CD4-positive, alpha-beta T cell treated with Interleukin-4 for 4 hours (primary cell): Measurements from ENCODE around the gene ROBO1.

Experiments used
- DNase-seq: peaks from one replicate; pipeline ENCODE4 v3.0.0-alpha.2; 2020

The ROBO1 gene

GRCh38 chr3:78660957-78661356, 1106.8 kb downstream of the ROBO1 start:
- DNase-seq: no peak

DNA sequence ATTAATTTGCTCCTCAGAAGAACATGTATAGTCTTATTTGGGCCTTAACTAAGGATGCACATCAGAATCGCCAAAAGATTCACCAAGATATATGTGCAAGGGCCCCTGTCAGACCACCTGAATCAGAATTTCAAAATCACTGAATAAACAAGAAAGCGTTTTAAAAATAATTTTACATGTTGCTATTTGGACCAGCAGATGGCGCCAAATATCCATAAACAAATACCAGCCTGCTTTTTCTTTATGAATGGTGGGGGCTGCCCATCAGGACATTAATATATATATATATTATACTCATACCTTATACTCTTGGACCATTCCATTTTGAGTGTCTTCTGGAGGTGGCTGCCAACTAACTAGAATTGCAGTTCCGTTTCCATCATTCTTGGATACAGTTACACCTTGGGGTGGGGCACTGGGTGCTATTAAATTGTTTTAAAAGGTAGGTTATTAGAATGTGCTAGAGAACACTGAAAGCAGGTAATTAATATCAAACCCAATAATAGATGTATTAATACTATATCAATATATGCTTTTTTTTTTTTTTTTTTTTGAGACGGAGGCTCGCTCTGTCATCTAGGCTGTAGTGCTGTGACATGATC, 1108.3 kb downstream of the ROBO1 start:
- peak; percentile 11 for DNase-seq

- no peak for DNase-seq
Measured at GRCh38 chr3:78647726-78648125, 1120.1 kb downstream of the ROBO1 start.

GRCh38 chr3:78645628-78646310, 1122.0 kb downstream of the ROBO1 start:
- DNase-seq: peak; percentile 8

DNA sequence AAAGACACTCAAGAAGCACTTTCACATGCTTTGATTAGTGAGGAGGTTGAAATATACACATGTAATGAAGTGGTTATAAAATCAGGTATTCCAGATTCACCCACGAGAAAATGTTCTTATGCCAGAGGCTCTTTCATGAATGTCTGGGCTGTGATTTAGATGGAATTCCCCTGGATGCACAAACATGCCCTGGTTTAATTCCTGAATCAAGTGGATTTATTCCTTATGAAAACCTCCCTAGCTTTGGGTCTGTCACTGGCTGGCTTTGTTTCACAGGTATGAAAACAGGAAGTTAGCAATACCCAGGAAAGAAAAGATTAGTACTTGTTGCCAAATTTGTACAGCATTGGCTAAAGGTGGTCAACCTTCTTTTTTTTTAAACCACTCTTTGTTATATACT, 1123.0 kb downstream of the ROBO1 start:
- no peak for DNase-seq

GRCh38 chr3:78642226-78643035, 1125.4 kb downstream of the ROBO1 start:
- no peak for DNase-seq

DNA sequence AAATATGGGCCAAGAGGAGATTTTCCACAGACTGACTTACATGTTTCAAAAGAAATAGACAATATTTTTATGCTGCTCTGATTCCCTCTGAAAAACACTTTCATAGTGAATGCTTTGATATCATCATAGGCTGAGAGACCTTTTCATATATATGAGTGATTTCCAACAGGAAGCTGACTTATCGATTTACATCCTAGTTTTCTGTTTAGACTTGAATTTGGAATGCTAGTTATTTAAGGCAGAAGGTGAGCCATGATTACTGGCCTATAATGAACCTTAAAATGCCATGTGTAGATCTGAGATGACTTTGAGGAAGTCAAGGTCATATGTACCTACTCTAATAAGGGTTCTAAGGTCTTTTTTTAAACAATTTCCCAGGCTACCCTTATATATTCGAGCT, 1126.1 kb downstream of the ROBO1 start:
- no peak for DNase-seq

DNA sequence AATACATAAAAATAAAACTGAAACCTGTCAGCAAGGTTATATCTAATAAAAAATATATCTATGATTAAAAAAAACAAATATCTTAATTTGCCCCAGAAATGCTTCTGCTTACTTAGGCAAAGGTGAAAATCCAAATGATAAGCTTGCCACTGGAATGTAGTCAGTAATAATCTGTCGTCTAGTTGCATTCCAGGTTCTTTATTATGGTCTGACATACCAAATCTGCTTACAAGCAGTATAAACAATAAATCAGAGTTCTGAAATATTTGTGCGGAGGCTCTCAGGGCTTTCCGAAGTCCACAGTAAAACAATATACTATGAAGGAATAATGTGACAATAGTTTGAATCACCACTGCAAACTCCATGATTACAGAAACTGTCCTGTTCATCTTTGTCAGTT, 1133.5 kb downstream of the ROBO1 start:
- DNase-seq: no peak

DNA sequence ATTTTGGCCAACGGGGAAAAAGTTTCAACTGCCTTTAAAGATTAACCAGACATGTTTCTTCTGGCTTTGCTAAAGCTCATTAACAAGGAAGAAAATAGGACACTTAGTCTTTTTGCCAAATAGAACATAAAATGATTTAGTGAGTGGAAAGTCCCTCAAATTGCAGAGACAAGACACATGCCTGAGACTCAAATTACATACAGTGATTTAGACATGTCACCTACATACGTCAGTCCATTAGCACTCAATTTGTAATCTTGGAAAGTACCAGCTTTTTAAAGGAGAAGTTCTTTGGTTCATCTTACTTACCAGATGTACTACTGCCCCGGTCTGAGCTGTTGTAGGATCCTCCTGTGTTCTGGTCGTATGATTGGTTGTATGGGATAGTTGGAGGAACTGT, 1134.2 kb downstream of the ROBO1 start:
- DNase-seq: no peak

- no peak for DNase-seq
Measured at GRCh38 chr3:78632925-78633553, 1134.8 kb downstream of the ROBO1 start.

DNA sequence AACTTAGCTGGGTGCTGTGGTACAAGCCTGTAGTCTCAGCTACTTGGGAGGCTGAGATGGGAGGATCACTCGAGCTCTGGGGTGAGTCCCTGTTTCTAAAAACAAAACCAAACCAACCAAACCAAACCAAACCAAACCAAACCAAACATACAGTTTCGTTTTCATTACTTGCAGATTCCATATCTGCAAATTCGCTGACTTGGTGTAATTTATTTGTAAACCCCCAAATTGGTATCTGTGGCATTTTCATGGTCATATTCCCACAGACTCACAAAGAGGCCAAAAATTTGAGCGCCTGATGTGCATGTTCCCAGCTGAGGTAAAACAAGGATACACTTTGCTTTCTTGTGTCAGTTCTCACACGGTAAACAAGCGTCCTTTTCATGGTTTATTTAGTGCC, 1138.3 kb downstream of the ROBO1 start:
- DNase-seq: no peak

GRCh38 chr3:78621061-78621716, 1146.6 kb downstream of the ROBO1 start:
- no peak for DNase-seq

DNA sequence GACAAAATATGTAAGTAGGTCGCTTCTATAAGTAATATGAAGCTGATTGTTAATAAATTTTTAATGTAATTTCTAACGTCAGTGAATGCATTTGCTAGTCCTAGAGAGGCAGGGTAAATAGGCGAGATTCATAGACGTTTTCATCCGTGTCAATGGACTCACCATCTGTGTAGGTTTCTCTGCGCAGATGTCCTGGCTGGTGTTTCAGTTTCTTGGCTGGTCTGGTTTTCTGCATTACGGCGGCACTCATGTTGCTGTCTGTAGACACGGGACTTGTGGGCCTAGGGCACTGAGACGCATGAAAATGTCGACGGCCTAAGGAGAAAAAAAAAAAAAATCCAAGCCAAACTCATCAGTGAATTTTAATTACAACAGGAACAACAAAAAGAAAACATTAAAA, 1153.3 kb downstream of the ROBO1 start:
- DNase-seq: no peak

GRCh38 chr3:78613421-78613879, 1154.3 kb downstream of the ROBO1 start:
- no peak for DNase-seq

DNA sequence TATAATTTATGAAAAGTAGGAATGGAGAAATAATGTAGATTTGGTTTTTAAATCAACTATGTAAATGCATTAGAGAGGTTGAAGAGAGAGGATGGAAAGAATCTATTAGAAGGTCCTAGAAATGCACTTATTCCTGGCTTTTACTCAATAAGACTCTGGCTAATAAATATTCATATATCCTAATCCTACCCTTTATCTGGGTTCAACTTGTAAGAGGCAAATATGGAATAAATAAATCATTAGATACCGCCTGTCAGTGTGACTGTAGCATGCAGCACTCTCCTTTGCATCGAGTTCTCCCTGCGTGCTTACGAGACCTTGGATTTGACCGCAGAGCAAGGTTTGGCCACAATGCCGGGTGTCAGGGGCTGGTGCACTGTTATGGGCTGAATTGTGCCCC, 1156.5 kb downstream of the ROBO1 start:
- DNase-seq: no peak

- no peak for DNase-seq
Measured at GRCh38 chr3:78610462-78611125, 1157.2 kb downstream of the ROBO1 start.

GRCh38 chr3:78606756-78607155, 1161.0 kb downstream of the ROBO1 start:
- DNase-seq: no peak

DNA sequence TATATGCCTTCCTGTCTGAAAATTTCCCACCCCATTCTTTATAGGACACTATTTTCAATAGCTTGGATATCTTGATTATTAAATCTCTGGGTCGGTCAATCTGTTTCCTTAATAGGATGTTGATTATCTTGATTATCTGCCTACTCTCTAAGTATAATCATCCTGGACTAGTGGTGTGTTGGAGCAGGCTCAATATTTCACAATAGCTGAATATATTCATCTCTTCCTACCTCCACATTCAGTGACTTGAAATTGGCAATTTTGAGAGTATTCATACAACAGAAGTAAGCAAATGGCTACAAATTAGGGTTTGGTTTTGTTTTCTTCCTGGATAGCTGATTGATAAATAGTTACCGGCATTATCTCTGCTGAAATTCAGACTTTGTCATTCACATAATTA, 1162.6 kb downstream of the ROBO1 start:
- DNase-seq: no peak

GRCh38 chr3:78604341-78604740, 1163.5 kb downstream of the ROBO1 start:
- no peak for DNase-seq

GRCh38 chr3:78601249-78601648, 1166.5 kb downstream of the ROBO1 start:
- no peak for DNase-seq

GRCh38 chr3:78589778-78590177, 1178.0 kb downstream of the ROBO1 start:
- DNase-seq: no peak

DNA sequence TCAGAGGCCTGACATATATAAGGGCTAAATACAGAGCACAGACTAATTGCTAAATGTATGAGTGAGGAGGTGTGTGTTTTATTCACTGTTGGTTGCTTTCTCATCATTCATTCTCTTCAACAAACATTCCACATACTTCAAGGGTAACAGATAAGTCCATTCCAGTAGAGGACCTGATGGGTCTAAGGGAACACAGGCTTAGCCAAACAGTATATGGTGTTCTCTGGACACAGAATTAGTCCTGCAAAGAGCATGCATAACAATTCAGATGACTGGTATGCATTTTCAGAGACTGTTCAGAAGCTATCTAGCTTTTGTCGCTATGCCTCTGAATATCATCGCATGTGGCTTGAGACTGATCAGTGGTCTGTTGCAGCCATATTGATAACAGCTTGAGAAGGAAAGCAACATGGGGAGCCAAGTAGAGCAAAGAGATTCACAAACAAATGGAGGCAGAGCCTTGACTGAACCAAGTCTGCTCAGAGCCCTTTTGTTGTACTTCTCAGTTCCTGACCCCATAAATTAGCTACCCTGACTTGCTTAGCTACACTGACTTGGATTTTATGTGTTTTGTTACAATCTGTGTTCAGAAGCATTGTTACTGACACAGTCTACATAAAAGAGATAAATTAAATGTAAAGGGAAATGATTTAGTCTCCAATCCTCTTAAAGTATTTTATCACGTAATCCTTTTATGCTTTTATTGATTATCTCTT, 1178.7 kb downstream of the ROBO1 start:
- DNase-seq: no peak
